ENCODE results near the gene CSTB.

The CSTB gene

DNA sequence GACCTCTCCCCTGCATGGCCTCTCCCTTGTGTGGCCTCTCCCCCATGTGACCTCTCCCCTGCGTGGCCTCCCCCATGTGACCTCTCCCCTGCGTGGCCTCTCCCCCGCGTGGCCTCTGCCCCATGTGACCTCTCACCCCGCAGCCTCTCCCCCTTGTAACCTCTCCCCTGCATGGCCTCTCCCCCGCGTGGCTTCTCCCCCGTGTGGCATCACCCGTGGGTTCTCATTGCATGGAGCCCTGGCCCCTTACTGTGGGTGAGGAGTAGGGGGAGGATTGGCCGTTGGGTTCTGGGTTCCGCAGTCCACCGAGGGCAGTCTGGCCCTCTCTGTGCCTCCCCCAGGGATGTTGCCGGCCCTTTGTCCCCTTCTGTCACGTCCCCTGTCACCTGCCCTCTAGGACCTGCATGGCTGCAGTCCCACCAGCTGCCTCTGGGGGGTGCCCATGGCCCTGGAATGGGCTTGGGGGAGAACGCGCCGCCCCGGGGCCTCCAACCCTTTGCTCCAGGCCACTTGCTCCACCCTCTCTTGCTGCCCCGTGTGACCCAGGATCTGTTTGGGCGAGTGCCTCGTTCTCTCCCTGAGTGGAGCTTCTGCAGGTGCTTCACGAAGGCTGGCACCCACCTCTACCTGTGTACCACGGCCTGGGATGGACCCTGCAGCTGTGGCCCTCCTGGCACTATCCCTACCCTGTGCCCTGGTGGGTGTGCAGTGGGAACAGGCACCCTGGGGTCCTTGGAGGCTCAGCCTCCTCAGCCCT lies 34.6 kb upstream of the CSTB start:
- DNase-seq: peak; percentile 78 to 90

DNA sequence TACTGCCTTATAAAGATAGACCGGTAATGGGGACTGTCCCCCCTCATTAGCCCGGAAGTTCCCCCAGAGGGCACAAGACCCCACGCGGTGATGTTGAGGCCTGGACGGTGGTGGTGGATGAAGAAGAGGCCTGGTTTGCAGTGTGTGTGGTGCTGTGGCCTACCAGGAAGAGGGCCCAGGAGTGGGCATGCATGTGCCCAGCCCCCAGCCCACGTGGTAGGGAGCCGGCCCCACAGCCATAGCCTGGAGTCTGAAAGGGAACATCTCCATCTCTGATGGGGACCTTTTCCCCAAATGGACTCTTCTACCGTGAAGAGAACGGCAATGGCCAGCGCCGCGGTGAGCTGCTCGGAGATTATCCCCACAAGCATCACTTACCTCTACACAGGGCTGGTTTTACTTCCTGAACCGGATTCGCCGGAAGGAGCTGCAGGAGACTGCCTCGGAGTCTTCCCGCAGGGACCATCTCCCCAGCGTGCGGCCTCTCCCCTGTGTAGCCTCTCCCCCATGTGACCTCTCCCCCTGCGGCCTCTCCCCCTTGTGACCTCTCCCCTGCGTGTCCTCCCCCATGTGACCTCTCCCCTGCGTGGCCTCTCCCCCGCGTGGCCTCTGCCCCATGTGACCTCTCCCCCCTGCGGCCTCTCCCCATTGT lies 33.9 kb upstream of the CSTB start:
- DNase-seq: no peak

DNA sequence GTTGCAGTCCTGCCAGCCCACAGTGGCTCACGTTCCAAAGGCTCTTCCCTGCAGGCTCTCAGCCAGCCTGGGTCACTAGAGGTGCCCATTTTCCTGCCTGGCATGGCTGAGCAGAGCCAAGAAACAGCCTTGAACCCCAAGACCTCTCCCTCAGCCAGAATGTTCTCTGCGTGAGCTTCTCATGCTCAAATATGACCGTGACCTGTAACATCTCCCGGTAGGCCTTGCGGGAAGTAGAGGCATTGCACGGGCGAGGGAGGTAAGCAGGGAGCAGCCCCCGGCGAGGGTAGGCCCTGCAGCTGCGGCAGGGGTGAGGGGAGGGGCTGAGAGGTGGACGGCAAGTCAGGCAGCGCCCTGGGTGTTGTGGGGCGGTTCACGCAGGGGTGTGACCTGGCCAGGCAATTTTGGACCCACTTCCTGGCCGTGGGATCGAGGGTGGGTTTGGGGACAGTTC lies 33.3 kb upstream of the CSTB start:
- DNase-seq: no peak

DNA sequence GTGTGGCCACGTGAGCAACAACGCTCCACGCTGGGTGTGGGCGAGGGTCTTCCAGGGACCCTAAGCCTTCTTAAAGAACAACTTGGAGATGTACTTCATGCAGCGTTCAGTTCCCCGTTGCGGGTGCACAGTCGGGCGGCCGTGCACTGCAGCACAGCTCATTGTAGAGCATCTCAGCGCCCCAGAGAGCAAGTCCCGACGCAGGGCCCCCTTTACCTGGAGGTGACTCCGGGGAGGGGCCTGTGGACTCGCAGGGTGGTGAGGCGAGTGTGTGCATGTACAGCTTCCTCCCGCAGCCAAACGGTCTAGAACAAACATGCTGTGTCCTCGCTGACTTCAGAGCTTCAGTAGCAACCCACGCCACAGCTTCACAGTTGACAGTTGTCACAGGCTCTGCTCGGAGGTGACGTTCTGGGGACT lies 32.7 kb upstream of the CSTB start:
- no peak for DNase-seq

DNA sequence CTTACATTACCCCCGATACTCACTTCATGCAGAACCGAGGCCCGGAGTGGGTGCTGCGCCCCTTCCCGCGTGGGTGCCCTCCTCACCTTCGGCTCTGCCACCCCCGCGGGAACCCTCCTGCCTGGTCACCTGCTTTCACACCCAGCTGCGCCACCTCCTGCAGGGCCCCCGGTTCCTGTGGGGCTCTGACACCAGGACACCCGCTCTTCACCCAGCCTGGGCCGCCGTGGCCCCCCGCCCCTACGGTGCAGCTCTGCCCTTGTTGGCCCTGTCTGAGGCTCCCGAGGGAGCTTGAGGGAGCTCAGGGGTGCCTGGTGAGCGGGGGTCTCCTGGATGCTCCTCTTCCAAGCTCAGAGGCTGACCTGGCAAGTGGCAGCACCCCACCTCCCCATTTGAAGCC lies 32.3 kb upstream of the CSTB start:
- DNase-seq: no peak

DNA sequence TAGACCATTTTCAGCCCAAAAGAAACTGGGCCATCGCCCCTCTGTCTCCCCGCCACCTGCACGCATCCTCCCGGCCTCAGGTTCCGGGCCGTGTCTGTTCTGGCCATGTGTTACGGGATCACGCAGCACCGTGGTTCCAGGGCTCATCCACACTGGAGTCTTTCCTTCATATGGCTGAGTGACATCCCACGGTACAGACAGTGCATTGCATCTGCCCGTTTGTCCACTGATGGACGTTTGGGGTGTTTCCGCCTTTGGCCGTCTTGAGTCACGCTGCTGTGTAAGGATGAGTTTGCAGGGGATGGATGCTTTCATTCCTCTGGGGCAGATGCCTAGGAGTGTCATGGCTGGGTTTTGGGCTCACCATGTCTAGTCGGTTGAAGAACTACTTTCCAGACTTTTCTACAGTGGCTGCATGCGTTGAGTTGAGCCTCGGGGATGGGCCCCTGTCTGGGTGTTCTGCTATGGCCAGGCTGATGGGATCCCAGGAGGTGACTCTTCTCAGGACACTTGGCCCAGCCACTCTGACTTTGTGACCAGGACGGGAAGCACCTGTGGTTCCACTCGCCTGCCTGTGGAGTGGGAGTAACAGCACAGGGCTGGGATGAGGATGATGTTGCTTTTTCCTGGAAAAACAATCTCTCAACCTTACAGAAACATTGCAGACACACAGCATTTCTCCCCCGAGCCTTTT lies 30.1 kb upstream of the CSTB start:
- DNase-seq: no peak

DNA sequence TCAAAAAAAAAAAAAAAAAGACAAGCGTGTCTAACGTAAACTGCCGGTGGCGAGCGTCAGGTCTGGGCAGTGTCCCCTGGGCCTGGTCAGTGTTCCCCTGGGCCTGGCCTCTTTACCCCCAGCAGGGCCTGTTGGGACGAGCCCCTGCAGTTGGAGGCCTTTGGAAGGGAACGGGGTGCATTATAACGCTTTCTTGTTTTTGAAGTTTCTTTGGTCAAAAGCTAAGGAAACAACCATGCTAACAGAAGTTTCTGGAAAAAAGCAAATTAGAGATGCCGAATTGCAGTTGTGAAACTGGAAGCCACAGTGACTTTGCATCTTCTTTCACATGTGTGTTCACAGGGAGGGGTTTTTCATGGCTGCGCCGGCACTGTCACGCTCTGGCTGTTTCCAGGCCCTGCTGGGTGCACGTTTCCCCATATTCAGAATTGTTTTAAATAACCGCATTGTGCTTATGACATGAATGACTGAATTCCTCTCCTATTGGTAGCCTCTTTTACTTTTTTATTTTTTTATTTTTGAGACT lies 29.2 kb upstream of the CSTB start:
- no peak for DNase-seq

DNA sequence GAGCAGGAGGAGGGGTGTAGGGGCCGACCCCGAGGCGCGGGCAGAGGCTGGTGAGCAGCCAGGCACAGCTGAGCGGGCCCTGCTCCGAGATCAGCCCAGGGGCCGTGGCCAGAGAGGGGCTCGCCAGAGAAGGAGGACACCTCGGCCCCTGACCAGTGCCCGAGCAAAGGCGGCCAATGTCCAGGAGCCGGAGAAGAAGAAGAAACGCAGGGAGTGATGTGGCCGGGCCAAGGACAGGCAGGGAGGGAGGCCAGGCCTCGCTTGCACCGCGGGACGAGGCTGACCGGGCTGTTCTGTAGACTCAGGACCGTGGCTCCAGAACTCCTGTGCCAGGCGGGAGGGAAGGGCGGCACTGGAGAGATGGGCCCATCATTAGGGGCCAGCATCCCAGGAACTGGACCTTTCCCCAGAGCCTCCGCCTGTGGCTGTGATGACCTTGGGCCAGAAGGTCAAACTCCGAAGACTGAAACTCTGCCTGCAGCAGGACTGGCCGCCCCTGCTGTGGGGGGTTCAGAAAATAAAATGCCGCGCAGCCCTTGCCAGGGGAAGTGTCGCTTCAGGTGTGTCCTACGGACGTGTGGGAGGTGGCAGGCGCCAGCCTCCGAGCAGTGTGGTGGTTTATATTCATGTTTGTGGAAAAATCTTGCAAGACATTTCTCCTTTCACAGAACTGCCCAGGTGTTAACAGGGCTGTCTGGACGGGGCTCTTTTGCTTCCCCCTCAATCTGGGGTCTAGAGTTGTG lies 27.6 kb upstream of the CSTB start:
- no peak for DNase-seq

DNA sequence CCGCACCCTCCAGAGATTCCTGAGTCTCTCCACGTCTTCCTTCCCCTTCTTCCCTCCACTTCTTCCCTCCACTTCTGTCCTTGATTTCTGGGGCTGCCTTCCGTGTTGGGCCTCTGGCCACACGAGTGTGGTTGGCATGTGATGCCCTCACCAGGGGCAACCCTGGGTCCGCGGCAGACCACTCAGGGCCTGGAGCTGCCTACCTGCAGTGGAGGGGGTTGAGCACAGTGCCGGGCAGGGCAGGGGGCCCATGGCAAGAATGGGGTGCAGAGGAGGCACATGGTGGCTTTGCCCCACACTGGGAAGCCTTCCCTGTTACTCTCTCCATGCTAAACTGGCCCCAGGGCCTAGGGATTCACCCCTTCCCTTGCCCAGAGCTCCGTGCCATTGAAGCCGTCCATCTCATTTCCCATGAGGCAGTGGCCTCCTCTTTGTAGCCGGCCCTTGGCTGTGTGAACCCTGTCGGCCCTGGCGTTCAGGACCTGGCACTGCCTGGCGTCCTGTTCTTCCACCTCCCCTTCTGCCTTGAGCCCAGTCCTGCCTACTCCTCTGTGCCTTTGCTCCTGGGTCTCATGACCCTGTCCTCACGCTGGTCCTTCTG lies 26.7 kb upstream of the CSTB start:
- DNase-seq: no peak

DNA sequence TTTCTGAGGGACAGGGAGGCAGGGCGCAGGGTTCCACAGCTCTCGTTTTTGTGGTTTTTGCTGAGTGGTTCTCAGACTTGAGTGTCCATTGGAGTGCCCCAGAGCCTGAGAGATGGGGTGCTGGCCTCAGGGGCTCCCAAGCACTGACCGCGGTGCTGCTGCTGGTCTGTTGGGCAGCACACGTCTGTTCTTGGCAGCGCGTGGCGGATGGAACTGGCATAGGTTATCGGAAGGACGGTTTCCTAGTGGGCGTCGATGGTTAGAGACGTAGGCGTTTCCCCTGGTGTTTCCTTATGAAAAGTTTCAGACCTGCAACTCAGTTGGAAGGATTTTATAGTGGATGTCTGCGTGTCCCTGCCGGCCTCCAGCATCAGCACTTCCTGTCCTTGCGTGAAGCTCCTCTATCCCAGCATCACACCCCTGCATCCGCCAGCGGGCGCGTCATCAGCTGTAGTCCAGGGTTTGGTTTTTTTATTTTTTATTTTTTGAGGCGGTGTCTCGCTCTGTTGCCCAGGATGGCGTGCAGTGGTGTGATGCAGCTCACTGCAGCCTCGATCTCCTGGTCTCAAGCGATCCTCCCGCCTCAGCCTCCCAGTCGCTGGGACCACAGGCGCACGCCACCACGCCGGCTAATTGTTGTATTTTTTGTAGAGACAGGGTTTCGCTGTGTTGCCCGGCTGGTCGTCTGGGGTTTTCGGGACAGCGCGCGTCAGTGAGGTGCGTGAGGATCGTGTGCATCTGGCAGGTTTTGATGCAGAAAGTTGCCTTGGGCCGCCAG lies 25.1 kb upstream of the CSTB start:
- DNase-seq: no peak

DNA sequence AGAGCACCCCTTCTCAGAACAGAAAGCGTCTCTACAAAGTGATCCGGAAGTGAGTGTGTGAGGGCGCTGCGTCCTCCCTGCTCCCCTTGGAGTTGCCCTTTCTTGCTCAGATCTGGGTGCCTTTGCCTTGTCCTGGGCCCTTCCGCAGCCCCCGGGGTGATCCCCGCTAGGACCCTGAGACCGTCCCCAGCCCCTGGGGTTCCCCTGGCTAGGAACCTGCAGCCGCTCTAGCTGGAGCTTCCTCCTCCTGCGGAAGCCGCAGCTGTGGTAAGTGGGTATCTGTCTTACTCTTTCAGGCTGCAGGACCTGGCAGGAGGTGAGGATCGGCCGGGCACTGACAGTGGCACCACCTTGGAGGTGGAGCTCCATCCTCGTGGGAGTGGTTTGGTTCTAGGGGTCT lies 24.5 kb upstream of the CSTB start:
- DNase-seq: no peak

DNA sequence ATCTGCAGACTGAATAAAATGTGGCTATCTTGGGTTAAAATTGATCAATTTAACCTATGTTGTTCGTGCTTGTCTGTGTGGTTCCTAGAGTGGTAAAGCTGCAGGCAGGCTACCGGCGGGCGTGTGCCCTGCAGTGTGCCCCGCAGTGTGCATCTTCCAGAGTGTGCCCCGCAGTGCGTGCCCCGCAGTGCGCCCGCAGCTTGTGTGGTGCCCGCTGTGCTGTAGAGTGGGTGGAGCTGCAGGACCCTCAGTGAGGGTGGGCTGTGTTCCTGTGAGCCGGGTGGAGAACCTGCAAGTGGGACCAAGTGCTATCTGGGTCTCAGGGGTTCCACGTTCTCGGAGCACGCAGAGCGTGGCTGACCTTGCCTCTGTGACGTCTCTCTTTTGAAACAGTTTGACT lies 24.0 kb upstream of the CSTB start:
- DNase-seq: no peak

DNA sequence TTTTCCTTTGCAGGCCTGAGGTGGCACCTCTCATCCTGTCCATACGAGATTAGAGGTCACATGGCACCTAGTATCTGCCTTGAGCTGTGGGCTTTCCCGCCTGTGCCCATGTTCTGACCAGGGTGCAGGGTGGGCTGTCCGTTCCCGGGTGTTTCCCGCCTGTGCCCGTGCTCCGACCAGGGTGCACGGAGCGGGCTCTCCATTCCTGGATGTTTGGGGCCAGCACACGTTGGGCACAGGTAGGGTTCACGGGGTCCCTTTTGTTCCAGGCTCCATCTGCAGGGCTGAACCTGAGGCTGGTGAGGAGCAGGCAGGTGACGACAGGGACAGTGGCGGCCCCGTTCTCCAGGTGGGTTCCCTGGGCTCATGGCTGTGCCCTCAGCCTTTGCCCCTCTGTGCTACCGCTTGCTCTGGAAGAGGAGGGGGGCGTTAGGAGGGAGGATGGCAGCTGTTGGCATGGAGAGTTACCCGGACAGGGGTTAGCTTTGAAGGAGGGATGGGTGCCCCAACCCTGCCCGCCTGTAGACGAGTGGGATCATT lies 23.3 kb upstream of the CSTB start:
- no peak for DNase-seq

DNA sequence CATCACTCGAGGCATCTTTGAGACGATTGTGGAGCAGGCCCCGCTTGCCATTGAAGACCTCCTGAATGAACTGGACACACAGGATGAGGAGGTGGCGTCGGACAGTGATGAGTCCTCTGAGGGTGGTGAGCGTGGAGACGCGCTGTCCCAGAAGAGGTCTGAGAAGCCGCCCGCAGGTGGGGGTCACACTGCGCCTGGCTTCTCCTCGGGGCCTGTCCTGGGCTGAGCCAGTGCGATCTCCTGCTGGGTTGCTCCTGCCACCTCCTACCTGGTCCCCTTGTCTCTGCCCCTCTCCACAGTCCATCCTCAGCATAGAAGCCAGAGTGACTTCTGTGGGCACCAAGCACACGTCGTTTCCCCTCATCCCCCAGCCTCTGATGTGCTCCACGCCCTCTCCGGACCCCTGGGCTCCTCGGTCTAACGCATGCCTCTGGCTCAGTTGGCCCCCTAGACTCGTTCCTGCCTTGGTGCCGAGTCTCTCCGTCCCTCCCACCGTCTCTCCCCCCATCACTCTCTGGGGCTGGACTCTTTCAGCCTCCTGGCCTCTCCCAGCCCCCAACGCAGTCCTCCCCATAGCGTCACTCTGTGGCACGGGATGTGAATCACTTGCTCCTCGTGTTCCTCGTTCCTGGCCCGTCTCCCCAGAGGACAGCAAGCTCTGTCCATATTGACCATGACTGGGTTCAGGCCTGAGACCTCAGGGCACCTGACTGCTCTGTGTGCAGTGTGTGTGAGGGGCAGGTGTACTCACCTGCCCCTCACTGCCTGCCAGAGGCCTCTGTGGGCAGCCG lies 22.0 kb upstream of the CSTB start:
- DNase-seq: no peak

DNA sequence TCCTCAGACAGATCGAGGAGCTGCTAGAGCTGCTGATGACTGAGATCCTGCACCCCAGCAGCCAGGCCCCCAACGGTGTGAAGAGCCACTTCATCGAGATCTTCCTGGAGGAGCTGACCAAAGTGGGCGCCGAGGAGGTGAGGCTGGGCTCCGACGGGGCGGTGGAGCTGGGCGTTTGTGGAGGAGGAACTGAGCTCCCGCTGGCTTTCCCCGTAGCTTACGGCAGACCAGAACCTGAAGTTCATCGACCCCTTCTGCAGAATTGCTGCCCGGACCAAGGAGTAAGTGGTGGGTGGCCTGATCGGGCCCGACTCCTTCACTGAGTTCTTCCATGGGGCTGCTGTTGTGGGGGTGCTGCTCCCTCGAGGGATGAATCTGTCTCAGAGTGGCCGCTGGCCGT lies 21.3 kb upstream of the CSTB start:
- no peak for DNase-seq

DNA sequence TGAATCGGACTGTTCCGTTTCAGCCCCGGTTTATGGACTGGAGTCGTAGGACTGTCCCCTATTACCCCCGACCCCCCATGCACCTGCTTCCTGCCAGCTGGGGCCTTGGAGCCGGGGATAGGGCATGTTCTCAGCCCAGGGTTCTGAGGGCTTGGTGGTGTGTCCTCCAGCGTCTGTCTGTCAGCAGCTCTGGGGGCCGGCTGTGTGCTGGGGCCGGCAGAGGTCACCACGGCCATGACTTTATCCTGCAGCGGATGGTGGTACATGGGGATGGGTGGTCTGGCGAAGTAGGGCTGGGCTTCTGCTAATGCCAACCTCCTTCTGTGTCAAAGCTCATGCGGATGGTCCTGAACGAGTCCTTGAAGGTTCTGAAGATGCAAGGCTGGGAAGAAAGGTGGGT lies 18.7 kb upstream of the CSTB start:
- no peak for DNase-seq

DNA sequence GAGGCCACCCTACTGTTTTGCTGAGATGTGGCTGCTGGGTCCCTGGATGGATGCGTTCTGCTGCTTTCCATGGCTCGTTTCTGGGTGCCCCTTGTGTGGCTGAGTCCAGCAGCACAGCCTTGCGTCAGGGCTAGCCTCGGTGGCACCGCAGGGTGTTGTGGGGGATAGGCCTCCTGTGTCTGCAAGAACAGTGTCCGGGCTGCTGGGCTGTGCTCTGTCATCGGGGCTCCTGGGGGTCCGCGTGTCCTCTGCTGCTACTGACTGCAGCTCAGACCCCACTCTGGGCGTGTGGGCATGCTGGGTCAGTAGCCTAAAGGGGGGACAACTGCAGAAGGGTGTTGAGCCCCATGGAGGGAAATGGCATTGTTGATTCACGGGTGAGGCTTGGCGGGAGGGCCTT lies 18.2 kb upstream of the CSTB start:
- DNase-seq: no peak

DNA sequence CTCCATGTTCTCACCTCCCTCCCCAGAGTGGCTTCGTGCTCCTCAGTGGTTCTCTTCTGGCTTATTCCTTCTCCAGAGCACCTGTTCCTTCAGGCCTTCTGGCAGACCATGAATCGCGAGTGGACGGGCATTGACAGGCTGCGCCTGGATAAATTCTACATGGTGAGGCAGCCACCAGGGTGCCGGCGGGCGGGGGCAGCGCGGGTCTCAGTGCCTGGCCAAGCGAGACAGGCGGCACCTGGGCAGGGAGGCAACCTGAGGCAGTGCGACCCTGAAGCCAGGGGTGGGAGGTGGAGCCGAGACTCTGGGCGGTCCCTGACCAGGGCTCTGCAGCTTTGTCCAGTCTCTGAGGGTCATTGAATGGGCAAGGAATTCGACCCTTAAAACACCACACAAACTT lies 17.1 kb upstream of the CSTB start:
- DNase-seq: no peak

DNA sequence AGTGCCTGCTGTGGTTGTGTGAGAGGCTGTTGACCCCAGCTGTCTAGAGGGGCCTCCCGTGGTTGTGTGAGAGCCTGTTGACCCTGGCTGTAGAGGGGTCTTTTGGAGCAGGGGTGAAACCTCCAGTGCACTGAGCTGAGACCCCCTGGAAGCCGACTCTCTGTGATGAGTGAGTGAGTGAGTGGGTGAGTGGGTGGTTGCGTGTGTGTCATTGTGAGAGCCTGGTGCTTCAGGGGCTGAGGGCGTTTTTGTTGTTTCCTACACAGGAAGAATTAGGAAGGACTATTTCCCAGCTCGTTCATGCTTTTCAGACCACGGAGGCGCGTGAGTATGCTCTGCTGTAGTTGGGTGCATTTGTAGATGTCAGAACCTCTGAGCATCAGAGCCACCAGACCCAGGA lies 16.3 kb upstream of the CSTB start:
- DNase-seq: peak in 1 of 2 experiments; percentile 15

DNA sequence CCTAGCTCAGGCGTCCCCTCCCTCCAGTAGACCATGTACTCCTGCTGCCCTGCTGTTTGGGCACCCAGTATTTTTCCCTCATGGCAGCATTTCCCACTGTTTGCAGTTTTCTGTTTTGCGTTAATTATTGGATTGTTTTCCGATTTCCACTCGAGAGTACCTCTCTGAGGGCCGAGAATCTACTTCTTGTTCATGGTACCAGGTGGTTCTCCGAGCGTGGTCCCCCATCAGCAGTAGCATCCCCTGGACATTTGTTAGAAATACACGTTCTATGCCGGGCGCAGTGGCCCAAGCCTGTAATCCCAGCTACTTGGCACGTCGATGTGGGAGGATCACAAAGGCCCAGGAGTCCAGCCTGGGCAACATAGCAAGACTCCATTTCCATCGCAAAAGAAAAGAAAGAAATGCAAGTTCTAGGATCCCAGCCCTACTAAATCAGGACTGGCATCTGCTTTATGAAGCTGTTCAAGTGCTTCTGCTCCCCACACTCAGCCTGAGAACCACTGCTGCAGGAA lies 14.0 kb upstream of the CSTB start:
- no peak for DNase-seq
